ENCODE measurements around the gene TRIP12.

GRCh38 chr2:229925201-229925600 is 3.4 kb upstream of the TRIP12 start:
- TF ChIP-seq ZNF274 (IDR thresholded peaks at IDR 0.05; ENCODE audit: low read depth, low read length) (no peak), YY1 (IDR thresholded peaks at IDR 0.05; ENCODE audit: insufficient read depth, insufficient read length) (no peak), SUZ12 (IDR thresholded peaks at IDR 0.05; ENCODE audit: extremely low read depth, insufficient read depth, insufficient read length) (no peak)
